ENCODE measurements around the gene KLC1.

The KLC1 gene

DNA sequence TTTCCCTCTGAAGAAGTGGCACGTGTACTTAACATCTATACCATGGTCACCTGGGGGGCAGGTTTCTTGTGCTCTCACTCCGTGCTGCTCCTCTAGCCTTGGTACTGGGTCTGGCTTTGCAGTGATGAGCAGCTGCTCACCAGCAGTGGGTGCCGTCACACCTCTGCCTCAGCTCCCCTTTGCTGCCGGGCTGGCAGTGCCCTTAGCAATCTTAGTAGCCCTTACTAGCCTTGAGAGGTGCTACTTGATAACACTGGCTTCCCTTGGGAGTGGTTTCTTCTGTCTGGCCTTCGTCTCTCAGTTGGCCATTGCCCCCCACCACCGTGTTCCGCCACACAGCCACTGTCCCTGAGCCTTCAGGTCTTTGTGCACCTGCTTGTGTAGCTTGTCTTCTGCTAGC is 22.6 kb downstream of the KLC1 start:
- TF ChIP-seq ZBTB7A (IDR thresholded peaks at IDR 0.05; ENCODE audit: low read depth) = no peak
- TF ChIP-seq, protein P1, sequence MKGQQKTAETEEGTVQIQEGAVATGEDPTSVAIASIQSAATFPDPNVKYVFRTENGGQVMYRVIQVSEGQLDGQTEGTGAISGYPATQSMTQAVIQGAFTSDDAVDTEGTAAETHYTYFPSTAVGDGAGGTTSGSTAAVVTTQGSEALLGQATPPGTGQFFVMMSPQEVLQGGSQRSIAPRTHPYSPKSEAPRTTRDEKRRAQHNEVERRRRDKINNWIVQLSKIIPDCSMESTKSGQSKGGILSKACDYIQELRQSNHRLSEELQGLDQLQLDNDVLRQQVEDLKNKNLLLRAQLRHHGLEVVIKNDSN (IDR thresholded peaks at IDR 0.05) = no peak
- TF ChIP-seq TAF1 (IDR thresholded peaks at IDR 0.05; ENCODE audit: low read depth) = no peak
- no peak for TF ChIP-seq YY1 (IDR thresholded peaks at IDR 0.05; ENCODE audit: low read depth)
- TF ChIP-seq, protein P2, sequence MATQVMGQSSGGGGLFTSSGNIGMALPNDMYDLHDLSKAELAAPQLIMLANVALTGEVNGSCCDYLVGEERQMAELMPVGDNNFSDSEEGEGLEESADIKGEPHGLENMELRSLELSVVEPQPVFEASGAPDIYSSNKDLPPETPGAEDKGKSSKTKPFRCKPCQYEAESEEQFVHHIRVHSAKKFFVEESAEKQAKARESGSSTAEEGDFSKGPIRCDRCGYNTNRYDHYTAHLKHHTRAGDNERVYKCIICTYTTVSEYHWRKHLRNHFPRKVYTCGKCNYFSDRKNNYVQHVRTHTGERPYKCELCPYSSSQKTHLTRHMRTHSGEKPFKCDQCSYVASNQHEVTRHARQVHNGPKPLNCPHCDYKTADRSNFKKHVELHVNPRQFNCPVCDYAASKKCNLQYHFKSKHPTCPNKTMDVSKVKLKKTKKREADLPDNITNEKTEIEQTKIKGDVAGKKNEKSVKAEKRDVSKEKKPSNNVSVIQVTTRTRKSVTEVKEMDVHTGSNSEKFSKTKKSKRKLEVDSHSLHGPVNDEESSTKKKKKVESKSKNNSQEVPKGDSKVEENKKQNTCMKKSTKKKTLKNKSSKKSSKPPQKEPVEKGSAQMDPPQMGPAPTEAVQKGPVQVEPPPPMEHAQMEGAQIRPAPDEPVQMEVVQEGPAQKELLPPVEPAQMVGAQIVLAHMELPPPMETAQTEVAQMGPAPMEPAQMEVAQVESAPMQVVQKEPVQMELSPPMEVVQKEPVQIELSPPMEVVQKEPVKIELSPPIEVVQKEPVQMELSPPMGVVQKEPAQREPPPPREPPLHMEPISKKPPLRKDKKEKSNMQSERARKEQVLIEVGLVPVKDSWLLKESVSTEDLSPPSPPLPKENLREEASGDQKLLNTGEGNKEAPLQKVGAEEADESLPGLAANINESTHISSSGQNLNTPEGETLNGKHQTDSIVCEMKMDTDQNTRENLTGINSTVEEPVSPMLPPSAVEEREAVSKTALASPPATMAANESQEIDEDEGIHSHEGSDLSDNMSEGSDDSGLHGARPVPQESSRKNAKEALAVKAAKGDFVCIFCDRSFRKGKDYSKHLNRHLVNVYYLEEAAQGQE (IDR thresholded peaks at IDR 0.05; ENCODE audit: low read depth) = no peak
- no peak for TF ChIP-seq CEBPB (IDR thresholded peaks at IDR 0.05)
- no peak for TF ChIP-seq FOXM1 (IDR thresholded peaks at IDR 0.05; ENCODE audit: borderline replicate concordance, low read depth)
- no peak for TF ChIP-seq CREB1 (IDR thresholded peaks at IDR 0.05; ENCODE audit: low read depth)
- TF ChIP-seq TEAD4 (IDR thresholded peaks at IDR 0.05) = no peak
- no peak for TF ChIP-seq EGR1 (IDR thresholded peaks at IDR 0.05)
- no peak for TF ChIP-seq RAD21 (IDR thresholded peaks at IDR 0.05; ENCODE audit: low read depth)
- TF ChIP-seq, protein P3, sequence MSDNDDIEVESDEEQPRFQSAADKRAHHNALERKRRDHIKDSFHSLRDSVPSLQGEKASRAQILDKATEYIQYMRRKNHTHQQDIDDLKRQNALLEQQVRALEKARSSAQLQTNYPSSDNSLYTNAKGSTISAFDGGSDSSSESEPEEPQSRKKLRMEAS (IDR thresholded peaks at IDR 0.05) = no peak
- no peak for TF ChIP-seq TCF12 (IDR thresholded peaks at IDR 0.05; ENCODE audit: low read depth)
- no peak for TF ChIP-seq EP300 (IDR thresholded peaks at IDR 0.05; ENCODE audit: borderline replicate concordance)
- no peak for TF ChIP-seq NFIC (IDR thresholded peaks at IDR 0.05)

DNA sequence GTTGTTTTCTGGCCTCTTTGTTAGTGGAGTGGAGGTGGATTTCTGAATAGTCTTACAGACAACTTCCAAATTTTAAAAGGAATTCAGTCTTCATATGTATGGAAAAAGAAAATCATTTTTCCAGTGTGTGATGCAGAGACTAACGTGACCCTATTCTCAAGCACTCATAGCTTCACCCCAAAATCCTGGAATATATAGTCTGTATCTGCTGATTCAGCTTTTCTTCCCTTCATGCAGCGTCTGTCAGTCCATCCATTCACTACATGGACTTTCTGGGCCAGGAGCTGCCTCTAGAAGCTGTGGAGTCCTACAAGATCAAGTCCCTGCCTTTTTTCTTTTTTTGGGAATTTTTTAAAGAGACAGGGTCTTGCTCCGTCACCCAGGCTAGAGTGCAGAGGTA is 23.8 kb downstream of the KLC1 start:
- TF ChIP-seq, protein P2 (IDR thresholded peaks at IDR 0.05; ENCODE audit: low read depth) = no peak
- no peak for TF ChIP-seq TAF1 (IDR thresholded peaks at IDR 0.05; ENCODE audit: low read depth)
- TF ChIP-seq, protein P1 (IDR thresholded peaks at IDR 0.05) = no peak
- TF ChIP-seq TEAD4 (IDR thresholded peaks at IDR 0.05) = no peak
- TF ChIP-seq FOXM1 (IDR thresholded peaks at IDR 0.05; ENCODE audit: borderline replicate concordance, low read depth) = no peak
- TF ChIP-seq YY1 (IDR thresholded peaks at IDR 0.05; ENCODE audit: low read depth) = no peak
- no peak for TF ChIP-seq CREB1 (IDR thresholded peaks at IDR 0.05; ENCODE audit: low read depth)
- TF ChIP-seq, protein P3 (IDR thresholded peaks at IDR 0.05) = no peak
- TF ChIP-seq EP300 (IDR thresholded peaks at IDR 0.05; ENCODE audit: borderline replicate concordance) = no peak
- no peak for TF ChIP-seq ZBTB7A (IDR thresholded peaks at IDR 0.05; ENCODE audit: low read depth)
- TF ChIP-seq RAD21 (IDR thresholded peaks at IDR 0.05; ENCODE audit: low read depth) = no peak
- TF ChIP-seq NFIC (IDR thresholded peaks at IDR 0.05) = no peak
- TF ChIP-seq EGR1 (IDR thresholded peaks at IDR 0.05) = no peak
- TF ChIP-seq CEBPB (IDR thresholded peaks at IDR 0.05) = no peak
- no peak for TF ChIP-seq TCF12 (IDR thresholded peaks at IDR 0.05; ENCODE audit: low read depth)

DNA sequence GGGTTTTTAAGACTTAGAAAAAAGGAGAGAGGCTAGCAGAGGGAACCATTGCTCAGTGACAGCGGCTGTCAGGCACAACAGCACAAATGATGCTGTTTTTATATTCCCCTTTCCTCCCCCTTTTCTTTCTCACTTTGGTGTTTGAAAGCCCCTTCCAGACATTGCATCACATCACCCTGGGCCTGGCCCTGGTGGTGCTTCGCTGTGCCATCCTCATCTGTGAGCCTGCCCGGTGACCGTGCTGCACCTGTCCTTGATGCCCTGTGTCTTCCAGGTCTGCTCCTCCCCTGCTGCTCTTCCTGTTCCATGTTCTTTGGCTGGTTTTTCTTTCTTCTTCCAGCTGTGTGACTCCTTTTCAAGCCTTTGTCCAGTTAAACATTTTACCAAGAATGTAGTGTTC is 24.8 kb downstream of the KLC1 start:
- TF ChIP-seq, protein P1 (IDR thresholded peaks at IDR 0.05) = no peak
- TF ChIP-seq, protein P3 (IDR thresholded peaks at IDR 0.05) = no peak

DNA sequence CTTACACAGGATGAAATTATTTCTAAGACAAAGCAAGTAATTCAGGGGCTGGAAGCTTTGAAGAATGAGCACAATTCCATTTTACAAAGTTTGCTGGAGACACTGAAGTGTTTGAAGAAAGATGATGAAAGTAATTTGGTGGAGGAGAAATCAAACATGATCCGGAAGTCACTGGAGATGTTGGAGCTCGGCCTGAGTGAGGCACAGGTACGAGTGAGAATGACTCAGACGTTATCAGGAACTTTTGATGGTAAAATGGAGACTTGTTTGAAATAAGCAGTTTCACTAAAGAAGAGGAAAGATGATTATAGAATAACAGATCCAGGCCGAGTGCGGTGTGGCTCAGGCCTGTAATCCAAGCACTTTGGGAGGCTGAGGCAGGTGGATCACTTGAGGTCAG is 25.6 kb downstream of the KLC1 start:
- no peak for TF ChIP-seq FOXM1 (IDR thresholded peaks at IDR 0.05; ENCODE audit: borderline replicate concordance, low read depth)
- no peak for TF ChIP-seq TCF12 (IDR thresholded peaks at IDR 0.05; ENCODE audit: low read depth)
- no peak for TF ChIP-seq ZBTB7A (IDR thresholded peaks at IDR 0.05; ENCODE audit: low read depth)
- no peak for TF ChIP-seq NFIC (IDR thresholded peaks at IDR 0.05)
- no peak for TF ChIP-seq RAD21 (IDR thresholded peaks at IDR 0.05; ENCODE audit: low read depth)
- TF ChIP-seq TAF1 (IDR thresholded peaks at IDR 0.05; ENCODE audit: low read depth) = no peak
- TF ChIP-seq, protein P1 (IDR thresholded peaks at IDR 0.05) = no peak
- TF ChIP-seq YY1 (IDR thresholded peaks at IDR 0.05; ENCODE audit: low read depth) = no peak
- no peak for TF ChIP-seq CREB1 (IDR thresholded peaks at IDR 0.05; ENCODE audit: low read depth)
- TF ChIP-seq, protein P2 (IDR thresholded peaks at IDR 0.05; ENCODE audit: low read depth) = no peak
- TF ChIP-seq EGR1 (IDR thresholded peaks at IDR 0.05) = no peak
- TF ChIP-seq, protein P3 (IDR thresholded peaks at IDR 0.05) = no peak
- no peak for TF ChIP-seq EP300 (IDR thresholded peaks at IDR 0.05; ENCODE audit: borderline replicate concordance)
- no peak for TF ChIP-seq TEAD4 (IDR thresholded peaks at IDR 0.05)
- TF ChIP-seq CEBPB (IDR thresholded peaks at IDR 0.05) = no peak
